GM21381 (cell line): Measurements from ENCODE around the gene VPREB3.

Experiments used
- ATAC-seq: cut with Tn5 transposase; IDR thresholded peaks from one replicate; pipeline ENCODE4 v1.9.1; 2021; ENCODE audit warnings: mild to moderate bottlenecking, moderate library complexity; ENCODE audit not compliant: unreplicated experiment

VPREB3 gene

DNA sequence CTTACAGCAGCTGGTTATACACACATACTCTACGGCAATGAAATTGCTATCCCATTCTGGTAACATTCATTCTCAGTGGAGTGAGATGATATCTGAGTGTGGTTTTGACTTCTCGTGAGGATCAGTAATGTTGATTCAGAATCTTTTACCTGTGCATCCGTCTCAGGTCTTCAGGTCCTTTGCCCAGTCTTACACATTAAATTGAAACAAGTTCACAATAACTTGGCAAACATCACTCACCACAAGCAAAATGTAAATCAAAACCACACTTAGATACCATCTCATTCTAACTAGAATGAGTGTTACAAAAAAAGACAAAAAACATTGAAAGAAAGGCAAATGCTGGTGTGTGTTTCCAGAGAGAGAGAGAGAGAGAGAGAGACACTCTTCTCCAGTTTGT is 49.4 kb downstream of the VPREB3 start:
- no peak for ATAC-seq

DNA sequence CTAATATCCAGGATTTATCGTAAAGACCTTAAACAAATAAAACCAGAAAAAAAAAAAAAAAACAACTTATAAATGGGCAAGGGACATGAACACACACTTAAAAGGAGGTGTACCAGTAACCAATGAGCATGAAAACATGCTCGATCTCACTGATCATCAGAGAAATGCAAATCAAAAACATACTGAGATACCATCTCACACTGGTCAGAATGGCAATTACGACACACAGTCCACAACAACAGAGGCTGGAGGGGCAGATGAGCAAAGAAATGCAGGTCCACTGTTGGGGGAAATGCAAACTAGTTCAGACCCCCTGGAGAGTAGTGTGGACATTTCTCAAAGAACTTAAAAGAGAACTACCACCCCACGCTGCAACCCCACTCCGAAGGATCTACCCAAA is 50.2 kb downstream of the VPREB3 start:
- no peak for ATAC-seq
